HG03175 (cell line): ENCODE results near the gene PKIB.
"Not testable (repeated sequence)": the region's sequence is repeated elsewhere in the genome, so short reads cannot be mapped to it uniquely, and the experiment has no call there.

Experiments used
- ATAC-seq: cut with Tn5 transposase; IDR thresholded peaks from one replicate; pipeline ENCODE4 v1.9.1; 2021; ENCODE audit warnings: mild to moderate bottlenecking, moderate library complexity; ENCODE audit not compliant: unreplicated experiment

PKIB gene

DNA sequence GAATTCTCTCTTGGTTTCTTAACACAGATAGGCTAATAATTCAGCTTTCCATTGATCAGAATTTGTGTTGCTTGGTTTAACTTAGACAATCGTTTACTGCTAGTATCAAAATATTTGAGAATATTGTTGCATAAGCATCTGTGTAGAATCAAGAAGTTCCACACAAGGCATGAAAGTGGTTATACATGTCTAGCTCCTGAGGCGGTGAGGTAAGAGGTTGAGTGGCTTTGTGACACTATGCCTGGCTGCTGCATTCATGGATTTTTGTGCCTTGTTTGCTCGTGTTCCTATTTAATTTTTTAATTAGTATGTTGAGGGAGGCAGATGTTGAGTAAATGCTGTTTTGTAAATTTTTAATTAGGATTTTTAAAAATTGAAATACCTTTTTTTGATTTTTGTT lies 10.2 kb downstream of the PKIB start:
- ATAC-seq: no peak

GRCh38 chr6:122620902-122621301 lies 10.7 kb downstream of the PKIB start:
- no peak for ATAC-seq

DNA sequence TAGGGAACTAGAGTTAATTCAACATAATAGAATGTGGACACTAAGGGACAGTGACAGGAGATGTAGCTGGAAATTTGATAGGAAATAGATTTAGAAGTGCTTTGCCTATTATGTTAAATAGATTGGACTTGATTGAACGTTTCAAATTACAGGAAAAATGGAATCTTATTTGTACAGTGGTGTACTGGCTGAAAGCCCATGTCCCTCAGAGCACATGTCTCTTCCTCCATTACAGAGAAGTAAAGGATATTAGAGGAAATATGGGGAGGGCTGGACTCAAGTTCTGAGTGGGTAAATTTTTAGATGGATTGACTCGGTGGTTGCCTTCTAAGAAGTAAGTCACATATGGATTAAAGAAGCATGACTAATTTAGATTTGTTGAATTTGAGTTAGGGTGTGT lies 11.4 kb downstream of the PKIB start:
- no peak for ATAC-seq

DNA sequence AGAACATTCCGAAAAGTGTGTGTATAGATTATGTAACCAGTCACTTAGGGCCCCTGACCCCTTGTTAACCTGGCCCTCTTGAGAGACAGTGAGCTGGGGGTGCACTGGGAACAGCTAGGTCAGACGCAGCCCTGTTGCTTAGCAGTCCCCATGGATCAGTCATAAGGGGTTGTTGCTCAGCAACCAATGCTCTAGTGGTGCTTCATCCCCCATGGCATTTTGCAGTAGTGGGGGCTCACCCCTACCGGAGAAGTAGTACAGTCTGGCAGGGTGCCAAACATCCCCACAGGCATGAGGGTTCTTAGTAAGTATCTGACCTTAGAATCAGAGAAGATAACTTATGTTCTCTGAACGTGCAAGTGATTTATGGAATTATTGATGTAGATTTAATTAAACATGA lies 12.3 kb downstream of the PKIB start:
- ATAC-seq: no peak

GRCh38 chr6:122623279-122623678 lies 13.1 kb downstream of the PKIB start:
- no peak for ATAC-seq

DNA sequence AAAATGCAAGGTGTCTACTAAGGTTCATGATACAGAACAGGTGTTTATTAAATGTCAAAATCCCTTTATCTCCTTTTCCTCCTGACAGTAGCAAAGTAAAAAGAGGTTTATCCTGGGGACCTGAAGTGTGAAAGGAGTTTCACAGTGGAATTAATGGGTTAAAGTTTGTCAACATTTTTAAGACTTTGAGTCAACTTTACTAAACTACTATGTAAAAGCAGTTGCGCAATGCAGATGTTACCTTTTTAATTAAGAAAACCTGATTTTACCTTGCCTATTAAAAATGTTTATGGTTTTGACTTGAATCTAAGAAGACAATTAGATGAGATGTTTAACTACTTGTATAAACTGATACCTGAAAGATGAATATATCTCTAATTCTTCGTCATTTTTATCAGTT lies 14.6 kb downstream of the PKIB start:
- no peak for ATAC-seq

GRCh38 chr6:122628714-122629113 lies 18.5 kb downstream of the PKIB start:
- no peak for ATAC-seq

- ATAC-seq: no peak
Observed at GRCh38 chr6:122631571-122632249, 21.5 kb downstream of the PKIB start.

DNA sequence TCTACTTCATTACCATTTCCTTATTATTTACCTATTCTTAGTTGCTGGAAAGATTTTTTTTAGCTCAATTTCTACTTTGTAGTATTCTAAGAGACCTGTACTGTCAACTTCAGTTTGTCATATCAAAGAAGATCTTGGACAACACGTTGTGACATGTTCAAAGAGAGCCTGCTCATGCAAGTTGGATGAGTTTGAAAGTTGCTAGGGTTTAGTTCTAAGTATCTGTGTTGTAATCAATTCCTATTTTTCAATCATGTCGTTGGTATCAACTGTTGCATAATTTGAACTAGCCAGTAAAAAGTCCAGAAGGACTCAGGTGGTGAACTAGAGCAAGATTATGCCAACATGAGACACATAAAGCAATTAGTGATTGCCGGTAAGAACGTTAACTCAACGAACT lies 30.2 kb downstream of the PKIB start:
- no peak for ATAC-seq

DNA sequence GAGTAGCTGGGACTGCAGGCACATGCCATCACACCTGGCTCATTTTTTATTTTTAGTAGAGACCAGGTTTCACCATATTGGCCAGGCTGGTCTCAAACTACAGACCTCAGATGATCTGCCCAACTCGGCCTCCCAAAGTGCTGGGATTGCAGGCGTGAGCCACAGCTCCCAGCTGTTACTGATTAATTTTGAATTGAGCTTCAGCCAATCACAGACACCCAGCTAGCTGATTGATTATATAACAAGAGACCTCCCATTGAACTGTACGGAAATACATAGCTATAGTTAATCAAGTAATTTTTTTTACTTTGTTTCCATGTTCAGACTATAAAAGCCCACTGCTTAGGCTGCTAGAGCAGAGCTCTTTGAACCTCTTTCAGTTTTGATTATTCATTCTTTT lies 31.6 kb downstream of the PKIB start:
- no peak for ATAC-seq

- not testable (repeated sequence) for ATAC-seq
Observed at GRCh38 chr6:122642604-122643003, 32.4 kb downstream of the PKIB start.

- ATAC-seq: no peak
Observed at GRCh38 chr6:122645256-122645655, 35.1 kb downstream of the PKIB start.

DNA sequence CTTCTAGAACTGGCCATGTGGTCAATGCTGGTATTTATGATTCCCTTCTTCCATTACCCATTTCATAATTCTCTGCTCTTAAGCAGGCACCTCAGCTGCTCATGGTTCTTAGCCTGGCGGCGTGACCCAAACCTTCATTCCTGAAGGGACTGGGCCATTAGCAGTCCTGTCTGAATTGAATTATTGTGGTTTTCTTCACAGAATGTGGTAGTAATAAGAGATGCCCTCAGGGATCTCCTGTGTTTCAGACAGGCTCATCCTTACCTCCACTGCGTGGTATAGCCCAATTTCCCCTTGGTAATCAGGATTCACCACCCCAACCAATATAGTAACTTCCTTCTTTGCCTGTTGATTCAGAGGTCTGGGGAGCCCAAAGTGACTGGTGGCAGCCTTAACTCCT lies 37.6 kb downstream of the PKIB start:
- ATAC-seq: no peak

DNA sequence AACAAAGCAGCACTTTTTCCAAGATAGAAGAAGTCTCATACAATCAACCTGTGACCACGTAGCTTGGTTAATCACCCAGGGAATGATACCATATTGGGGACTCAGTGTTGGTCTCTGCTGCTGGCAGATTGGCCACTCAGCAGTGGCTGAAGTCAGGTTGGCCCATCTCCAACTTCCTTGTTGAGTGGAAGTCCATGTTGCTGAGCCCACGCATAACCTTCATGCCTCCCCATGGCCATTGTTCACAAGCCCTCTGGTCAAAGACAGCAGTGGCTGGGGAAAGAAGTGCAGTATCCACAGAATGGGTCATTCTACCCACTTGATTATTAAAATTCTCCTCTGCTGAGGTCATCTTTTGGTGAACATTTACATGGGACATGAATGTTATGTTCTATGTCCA lies 38.5 kb downstream of the PKIB start:
- ATAC-seq: no peak

- no peak for ATAC-seq
Observed at GRCh38 chr6:122649701-122650100, 39.5 kb downstream of the PKIB start.

DNA sequence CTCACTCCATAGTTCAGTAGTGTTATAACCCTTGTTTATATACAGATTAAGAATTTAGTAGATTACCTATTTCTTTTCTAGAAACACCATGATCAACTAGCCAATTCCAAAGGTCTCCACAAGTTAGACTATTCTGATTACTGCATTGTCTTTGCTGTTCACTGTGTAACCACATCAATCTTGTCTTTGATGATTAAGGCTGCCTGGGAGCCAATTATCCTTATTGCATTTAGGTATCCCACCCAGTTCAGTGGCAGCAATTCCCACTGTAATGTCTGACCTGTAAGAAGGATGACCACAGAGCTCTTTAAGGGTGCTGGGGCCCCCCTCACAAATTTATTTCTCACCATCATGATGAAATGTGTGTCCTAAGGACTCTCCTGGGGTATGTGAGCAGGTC lies 40.2 kb downstream of the PKIB start:
- no peak for ATAC-seq

DNA sequence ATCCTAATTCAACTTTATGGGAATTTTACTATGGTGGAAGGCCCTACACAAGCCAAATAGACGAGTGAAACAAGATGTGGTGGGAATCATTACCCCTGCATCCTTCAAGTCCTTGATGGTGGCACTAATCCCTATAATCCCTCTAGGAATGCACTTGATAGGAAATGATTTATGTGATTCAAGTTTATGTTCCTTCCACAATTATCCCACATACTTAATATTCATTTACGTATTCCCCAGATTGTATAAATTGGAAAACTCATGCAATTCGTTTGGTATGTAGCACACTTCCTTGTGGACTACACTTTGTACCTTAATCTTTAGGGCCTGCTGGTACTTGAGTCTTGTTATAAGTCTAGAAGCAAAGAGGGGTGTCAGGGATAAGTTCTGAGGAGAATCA lies 40.8 kb downstream of the PKIB start:
- ATAC-seq: no peak

DNA sequence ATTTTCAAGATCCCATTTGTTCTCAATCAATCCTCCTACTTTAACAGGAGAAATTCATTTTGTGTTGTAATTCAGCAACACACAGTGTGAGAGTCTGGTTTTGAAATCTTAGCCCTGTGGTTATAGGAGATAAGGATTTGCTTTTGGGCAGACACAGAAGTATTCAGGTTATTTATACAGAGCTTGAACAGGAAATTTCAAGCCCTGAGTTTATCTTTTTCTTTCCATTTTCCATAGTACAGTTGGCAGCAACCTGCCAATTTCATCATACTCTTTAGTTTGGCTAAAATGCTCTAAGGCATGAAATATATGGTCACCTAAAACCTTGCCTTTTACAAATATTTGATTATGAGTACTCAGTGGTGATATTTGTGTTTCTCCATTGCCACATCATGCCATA lies 41.4 kb downstream of the PKIB start:
- ATAC-seq: no peak

GRCh38 chr6:122652431-122652830 lies 42.2 kb downstream of the PKIB start:
- ATAC-seq: no peak

DNA sequence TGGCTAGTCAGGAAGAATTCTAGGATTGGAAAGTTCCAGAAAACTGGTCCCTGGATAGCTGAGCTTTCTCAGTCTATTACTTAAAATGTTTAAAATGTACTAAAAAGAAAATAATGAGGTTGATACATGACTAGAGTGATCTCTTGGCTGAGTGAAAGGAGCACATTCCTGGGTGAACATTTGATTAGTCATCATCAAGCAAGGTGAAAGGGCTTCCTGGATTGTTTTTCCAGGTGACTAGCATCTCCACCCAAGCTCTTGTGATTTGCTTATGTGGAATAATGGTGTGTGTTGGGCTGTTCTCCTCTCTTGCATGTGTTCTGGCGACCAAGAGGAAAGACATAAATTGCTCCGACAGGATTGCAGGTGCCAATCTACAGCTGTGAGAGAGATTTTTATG lies 42.9 kb downstream of the PKIB start:
- ATAC-seq: no peak

- ATAC-seq: no peak
Observed at GRCh38 chr6:122654012-122654411, 43.8 kb downstream of the PKIB start.

DNA sequence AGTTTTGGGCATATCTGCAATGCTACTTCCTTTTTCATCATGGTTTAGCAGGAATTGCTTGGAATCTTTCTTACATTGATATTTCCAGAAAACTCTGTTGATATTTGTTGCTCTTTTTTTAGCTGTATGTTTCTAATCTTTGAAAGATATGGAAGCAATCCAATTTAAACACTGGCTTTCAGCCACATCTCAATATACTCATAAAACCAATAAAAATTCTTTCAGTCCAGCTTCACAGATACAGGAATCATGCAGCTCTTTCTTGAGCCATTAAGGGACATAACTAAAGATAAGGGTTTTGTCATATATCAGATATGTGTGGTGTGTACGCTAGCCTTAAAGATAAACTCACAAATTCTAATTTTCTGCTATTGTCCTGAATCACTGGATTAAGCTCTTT lies 47.4 kb downstream of the PKIB start:
- ATAC-seq: no peak

GRCh38 chr6:122660296-122660695 lies 50.1 kb downstream of the PKIB start:
- no peak for ATAC-seq
